NT2/D1 (cell line): Measurements from ENCODE around the gene IRF3.

Experiments
- SUZ12 ChIP-seq: IDR thresholded peaks from 2 replicates; pipeline ENCODE4 v1.6.1; 2011; ENCODE audit not compliant: insufficient read length, insufficient read depth; ENCODE audit errors: extremely low read depth
- ZNF274 ChIP-seq: IDR thresholded peaks from 2 replicates; pipeline ENCODE4 v1.6.1; 2011; ENCODE audit warnings: mild to moderate bottlenecking, low read depth, low read length

DNA sequence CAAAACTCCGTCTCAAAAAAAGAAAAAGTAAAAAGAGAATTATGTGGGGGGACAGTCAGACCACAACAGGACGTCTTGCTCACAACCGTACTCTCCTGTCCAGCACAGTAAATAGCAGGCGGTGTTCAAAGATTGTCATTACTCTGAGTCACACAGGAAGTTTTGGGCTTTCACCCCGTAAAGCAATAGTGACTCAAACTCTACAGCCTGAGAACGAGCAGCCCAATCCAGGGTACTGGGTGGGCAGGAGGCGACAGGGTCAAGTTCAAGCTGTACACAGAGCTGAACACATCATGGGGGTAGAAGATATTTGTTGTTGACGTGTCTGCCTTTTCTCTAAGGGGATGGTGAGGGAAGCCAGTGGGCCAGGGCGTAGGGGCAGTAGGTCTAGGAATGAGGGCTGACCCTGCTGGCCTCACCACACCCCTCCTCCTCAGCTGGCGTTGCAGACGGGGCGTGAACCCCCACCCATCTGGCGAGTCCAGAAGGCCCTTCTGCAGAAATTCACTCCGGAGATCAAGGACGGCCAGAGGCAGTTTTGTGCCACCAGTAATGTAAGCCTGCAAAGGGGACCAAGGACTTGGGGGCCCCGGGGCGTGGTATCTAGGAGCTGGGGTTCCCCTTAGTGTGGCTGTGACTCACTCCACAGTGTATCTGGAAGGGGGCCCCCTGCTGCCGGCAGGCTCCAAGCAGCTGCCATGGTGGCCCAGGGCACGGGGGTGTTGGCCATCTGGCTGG, 51.4 kb downstream of the IRF3 start:
- TF ChIP-seq ZNF274: no peak
- no peak for TF ChIP-seq SUZ12
